GM19025 (cell line): ENCODE measurements around the gene PTPRN2.

Source experiments
- ATAC-seq: cut with Tn5 transposase; IDR thresholded peaks from one replicate; pipeline ENCODE4 v1.9.1; 2021; ENCODE audit warnings: mild to moderate bottlenecking, low read depth, moderate library complexity; ENCODE audit not compliant: unreplicated experiment

Gene PTPRN2

DNA sequence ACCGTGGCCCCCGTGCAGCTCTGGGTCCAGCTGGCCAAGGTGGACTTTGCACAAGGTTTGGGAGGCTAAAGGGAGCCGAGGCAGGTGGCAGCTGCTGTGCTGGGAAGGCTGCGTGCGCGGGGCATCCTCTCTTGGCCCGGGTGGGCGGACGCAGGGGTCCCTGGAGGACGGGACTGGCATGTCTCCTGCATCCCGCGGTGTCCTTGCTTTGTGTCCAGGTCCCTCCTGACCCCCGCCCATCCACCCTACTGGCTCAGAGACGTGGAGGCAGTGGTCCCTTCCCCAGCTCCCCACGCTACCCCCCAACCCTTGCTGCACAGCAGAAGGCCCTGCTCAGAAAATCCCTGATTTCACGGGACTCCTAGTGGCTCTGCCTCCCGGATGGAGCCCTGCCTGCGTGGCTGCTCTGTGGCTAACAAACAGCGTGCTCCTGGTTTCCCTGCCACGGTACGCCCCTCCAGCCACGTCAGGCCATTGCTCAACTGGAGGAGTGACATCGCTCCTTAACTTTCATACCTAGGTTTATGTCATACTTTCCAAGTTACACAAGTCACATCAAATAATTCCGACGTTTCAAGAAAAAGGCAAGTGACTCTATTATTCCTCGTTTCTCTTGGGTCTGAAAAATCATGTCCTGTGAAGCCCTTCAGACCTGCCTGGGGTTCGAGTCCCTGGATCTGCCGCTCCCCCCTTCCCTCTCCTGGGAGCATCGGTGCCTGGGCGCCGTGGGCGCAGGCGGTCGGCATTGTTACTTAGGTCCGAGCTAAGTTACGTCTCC lies 829.0 kb downstream of the PTPRN2 start:
- no peak for ATAC-seq

DNA sequence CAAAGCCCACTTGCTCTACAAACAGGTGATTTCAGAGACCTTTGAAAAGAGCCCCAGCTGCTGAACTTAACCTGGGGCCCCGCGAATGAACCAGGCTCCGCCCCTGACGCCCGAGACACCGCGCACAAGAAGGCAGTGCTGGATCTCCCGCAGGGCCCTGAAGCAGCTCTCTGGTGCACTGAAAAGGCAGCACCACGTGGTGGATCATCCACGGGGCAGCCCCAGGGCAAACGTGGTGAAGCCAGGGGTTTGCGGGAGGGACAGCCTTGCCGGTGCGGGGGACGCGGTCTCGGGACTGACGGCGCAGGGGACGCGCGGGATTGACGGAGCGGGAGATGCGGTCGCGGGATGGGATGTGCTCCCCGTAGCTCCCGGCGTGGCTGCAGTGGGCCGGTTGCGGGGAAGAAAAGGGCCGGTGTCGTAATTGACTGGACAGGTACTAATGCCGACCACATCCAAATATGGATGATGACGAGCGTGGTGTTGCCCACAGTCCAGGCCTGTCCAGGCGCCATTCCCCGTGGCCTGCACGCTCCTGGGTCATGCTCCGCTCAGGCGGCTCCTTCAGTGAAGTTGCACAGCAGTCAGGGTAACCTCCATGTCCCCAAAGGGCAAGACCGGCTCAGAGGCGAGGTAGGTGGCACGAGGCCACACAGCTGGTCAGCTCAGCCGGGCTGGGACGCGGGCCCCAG lies 829.7 kb downstream of the PTPRN2 start:
- no peak for ATAC-seq

DNA sequence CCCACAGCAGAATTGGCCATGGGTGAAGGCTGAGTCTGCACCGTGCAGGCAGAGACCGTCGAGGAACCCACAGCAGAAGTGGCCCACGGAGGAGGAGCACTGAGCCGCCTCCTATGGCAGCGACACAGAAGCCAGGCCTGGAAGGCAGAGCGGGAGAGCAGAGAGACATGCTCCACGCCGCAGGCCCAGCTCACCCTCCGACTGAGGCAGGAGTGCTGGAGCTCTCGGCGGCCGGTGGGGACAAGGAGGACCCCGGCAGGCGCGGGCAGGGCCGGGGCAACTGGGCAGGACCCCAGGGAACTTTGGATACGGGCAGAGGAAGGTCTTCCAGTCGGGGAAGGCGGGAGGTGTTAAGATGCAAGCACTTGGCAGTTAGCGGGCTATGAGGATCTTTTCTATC lies 830.4 kb downstream of the PTPRN2 start:
- ATAC-seq, result no peak

DNA sequence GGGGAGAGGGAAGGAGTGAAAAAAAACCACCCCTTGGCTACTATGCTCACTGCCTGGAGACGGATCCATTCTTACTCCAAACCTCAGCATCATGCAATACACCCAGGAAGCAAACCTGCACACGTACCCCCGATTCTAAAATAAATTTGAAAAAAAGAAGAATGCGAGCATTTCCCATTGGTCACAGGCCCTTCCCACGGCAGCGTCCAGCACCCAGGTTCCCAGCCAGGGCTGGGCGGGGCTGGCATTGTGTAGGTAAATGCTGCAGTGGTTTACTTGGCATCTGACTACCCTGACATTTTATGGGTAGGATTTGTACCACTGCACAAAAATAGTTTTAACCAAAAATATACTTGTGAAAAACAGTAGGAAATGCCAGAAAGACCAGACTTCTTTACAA lies 831.9 kb downstream of the PTPRN2 start:
- no peak for ATAC-seq

DNA sequence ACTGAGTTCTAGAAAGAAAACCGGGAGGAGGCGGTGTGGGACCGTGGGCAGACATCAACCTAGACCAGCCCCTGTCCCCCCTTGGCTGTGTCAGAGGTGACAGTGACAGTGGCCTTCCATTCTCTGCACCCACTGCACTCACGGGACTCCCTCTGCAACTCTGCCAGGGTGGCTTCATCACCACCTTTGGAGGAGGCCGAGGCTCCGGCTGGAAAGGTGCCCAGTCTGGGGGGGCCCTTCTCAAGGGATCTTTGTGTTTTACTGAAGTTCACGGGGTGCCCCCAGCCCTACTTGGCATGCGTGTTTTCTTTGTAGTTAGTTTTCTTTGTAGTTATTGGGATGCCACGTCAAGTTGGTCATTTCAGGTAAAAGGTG lies 833.2 kb downstream of the PTPRN2 start:
- ATAC-seq, result no peak

DNA sequence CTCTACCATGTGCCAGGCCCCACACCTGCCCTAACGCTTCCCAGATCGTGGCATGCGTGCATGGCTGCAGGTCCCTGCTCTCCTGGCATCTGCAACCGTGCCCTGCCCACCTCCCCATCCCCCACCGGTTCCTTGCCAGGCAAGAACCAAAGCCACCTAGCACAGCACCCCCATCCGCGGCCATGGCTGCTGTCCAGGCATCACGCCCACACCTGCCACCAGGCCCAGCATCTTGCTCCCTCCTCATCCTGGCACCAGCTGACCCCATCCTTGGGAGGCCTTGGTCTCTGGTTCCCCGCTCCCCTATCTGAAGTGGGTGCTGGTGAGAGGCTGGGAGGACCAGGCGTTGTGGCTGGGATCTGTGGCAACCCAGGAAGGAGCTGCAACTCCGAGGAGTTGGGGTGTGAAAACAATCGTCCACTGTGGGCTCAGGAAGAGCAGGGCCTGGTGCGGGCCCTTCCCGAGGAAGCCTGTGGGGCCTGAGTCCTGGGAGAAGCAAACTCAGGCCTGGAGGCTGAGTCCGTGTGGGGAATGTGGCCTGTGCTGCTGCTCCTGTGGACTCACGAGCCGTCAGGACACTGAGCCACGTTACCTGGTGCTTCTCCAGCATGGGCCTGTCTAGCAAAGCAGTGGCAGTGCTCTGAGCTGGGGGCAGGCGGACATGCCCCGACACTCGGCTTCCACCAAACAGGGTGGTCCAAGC lies 833.8 kb downstream of the PTPRN2 start:
- no peak for ATAC-seq

DNA sequence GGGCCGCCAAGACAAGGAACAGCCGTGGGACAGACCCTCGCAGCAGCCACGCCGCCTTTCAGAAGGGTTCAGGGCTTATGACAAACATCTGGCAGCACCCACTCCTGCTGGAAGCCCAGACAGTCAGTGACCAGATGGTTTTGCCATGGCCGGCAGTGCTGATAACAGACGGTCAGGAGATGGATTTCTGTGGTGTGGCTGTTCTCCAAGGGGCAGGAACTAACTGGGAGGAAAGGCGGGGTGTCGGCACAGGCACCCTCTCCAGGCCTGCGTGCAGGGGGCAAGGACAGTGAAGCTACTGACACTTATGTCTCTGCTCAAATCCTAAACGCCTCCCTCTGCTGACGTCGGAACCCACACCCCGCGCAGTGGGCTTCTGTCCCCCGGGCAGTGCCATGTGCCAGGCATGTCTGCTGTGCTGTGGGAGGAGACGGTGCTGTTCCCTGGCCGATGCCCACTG lies 834.8 kb downstream of the PTPRN2 start:
- no peak for ATAC-seq

DNA sequence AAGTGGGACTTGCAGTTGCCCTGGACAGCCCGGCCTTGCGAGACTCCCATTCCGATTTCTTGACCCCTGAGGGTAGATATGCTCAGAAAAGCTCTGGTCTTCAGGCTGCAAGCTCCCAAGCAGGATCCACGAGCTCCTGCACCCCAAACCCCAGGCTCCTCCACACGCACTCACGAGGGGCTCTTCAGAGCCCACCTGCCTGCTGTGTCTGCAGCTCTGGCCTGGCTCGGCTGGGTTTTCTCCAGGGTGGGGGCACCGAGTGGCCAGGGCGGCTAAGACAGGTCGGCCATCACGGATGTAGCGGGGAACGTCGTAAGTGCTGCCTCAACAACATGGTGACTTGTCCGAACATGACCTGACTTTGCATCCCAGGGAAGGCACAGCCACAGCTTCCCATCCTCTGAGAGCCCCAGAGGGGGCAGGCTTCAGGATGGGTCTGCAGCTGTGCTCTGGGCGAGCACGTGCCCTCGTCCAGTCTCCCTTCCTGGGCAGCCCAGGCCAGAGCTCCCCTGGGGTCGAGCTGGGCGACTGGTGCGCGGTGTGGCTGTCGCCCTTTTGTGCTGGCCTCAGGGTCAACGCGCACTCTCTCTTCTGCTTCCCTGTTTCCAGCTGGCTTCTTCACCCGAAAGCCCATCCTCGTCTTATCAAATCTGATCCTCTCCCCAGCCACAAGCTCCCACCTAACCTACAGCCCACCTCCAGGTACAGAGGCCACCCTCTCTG lies 835.5 kb downstream of the PTPRN2 start:
- no peak for ATAC-seq

DNA sequence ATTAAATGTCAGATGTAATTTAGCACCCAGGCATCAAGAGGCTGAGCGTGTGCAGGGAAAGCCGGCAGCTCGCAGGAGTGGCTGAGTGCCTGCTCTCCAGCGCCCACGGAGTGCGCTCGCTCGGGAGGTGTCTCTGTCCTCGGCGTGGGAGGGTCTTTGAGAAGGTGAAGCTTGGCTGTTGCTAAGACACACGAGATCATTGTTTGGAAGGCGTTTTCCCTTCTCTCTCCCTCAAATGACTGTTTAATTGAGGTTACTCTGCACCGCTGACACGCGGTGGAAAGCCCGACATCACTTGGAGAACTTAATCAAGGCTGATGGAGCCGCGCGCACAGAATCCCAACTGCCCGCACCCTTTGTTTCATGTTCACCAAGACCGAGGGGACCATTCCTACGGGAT lies 836.2 kb downstream of the PTPRN2 start:
- ATAC-seq, result no peak

DNA sequence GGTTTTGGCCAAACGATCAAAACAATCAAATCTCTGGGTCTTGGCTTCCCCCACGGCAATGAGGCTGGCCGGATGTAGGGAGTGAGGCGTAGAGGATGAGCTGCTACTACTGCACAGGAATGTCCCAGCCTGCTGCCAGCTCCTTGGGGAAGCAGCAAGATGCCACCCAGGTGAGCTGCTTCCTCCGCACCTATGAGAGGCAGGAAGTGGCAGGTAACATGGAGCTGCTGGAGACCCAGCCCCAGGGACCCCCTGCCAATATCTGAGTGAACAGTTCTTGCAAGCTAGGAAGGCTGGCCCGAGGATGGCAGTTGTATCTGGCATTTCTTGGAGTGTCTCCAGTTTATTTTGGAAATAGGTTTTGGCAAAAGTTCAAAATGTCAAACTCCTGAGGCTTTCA lies 837.3 kb downstream of the PTPRN2 start:
- no peak for ATAC-seq

DNA sequence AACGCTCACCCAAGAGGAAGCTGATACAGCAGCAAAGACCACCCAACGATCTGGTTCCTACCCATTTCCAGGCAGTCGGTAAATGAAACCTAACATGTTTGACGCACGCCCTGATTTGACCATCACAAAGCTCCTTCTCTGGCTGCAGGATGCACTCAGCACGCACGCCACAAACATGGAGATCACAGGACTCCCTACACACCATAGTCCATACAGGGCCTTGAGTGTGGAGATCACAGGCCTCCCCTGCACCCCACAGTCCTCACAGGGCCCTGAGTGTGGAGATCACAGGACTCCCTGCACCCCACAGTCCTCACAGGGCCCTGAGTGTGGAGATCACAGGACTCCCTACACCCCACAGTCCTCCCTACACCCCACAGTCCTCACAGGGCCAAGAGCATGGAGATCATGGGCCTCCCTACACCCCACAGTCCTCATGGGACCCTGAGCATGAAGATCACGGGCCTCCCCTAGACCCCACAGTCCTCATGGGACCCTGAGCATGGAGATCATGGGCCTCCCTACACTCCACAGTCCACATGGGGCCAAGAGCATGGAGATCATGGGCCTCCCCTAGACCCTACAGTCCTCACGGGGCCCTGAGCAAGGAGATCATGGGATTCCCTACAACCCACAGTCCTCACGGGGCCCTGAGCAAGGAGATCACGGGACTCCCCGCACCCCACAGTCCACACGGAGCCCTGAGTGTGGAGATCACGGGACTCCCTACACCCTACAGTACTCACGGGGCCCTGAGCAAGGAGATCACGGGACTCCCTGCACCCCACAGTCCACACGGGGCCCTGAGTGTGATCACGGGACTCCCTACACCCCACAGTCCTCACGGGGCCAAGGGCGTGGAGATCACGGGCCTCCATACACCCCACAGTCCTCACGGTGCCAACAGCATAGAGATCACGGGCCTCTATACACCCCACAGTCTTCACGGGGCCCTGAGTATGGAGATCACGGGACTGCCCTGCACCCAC lies 841.6 kb downstream of the PTPRN2 start:
- ATAC-seq, result no peak

DNA sequence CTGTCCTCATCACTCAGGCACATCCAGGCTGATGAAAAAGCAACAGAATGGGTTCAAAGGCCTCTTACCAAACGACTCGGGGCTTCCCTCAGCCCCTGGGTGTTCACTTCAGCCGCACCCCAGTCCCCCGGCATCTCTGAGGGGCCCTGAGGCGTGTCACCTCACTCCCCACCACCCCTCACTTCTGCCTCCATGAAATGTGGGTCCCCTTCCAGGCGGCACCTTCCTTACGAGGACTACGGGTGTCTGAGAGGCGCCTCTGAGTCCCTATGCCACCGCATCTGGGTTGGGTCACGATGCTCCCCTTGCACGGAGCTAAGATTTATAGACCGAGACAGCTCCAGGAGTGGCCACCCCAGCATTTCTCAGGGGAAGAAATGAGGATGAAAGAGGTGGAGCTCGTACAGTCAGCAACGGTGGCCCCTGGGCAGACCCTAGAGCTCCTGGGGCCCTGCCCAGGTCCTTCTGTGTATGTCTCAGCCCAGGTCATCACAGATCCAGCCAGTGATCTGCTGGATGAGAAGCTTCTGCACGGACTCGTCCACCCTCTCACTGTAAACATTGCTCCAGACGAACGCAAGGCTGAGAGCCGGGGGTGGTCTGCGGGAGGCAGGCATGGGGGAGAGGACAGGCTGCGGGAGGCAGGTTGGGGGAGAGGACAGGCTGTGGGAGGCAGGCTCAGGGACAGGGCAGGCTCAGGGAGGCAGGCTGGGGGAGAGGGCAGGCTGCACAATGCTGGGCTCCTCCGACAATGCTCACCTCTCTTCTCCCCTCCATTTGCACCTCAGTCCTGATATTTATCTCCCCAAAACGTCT lies 842.6 kb downstream of the PTPRN2 start:
- ATAC-seq, result no peak

DNA sequence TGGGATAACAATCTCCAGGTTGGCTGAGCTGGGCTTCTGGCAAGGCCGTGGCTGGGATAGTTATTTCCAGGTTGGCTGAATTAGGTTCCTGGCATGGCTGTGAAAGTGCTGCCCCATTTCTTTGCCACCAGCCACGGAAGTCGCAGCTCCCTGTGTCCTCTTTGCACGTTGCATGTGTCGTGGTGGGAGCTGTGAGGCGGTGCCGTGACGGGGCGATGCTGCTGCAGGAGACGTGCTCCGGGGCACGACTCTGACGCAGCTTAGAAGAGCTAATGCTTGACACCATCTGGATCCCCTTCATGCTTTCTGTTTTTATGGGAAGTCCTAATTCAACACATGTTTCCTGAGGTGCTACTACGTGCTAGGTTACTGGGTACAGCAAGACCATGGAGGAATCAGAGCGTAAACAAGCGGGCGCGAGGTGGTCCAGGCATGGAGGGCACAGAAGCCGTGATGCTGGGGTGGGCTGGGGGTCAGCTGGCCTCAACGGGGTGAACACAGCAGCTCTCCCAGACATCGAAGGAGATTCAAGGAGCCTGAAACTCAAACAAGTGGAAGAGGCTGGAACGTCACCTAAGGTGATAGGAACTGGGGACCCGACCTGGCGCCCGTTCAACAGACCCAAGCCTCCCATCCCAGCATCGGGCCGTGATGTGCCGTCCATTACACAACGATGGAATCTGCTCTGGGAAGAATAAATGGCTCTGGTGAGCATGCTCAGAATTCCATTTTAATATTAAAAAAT lies 843.7 kb downstream of the PTPRN2 start:
- no peak for ATAC-seq

DNA sequence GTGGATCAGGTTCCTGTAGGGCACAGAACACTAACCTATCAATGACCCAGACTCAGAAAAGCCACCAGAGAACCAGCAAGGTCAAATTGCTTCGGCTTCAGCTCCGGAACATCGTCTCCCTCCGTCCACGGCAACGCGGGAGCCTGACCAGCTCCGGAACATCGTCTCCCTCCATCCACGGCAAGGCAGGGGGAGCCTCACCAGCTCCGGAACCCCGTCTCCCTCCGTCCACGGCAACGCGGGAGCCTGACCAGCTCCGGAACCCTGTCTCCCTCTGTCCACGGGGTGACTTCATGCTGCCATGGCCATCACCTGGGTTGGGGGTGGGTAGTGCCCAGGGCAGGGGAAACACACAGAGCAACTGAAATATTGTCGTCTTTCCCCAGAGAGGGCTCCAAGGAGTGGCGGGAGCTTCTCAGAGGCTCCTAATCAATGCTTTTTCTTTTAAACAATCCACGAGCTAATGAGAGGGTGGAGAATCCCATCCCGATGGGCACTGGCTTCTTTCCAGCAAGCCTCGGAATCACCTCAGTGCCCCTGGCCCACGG lies 847.3 kb downstream of the PTPRN2 start:
- no peak for ATAC-seq

DNA sequence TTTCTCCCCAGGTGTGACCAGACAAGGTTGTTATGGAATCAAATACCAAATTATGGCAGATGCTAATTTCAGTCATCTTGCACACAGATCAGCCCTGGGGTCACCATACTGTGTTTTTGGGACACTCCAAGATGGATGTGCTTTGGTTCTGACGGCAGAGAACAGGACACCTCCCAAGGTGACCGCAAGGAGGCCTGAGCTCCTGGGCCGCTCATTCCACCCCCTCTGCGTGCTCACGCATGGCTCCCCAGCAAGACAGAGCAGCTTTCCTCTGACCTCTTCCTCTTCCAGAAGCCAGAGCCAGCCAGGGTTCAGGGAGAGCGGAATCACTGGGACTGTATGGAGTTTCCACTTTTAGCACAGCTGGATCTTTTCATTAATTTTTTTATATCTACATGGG lies 848.0 kb downstream of the PTPRN2 start:
- ATAC-seq, result no peak

DNA sequence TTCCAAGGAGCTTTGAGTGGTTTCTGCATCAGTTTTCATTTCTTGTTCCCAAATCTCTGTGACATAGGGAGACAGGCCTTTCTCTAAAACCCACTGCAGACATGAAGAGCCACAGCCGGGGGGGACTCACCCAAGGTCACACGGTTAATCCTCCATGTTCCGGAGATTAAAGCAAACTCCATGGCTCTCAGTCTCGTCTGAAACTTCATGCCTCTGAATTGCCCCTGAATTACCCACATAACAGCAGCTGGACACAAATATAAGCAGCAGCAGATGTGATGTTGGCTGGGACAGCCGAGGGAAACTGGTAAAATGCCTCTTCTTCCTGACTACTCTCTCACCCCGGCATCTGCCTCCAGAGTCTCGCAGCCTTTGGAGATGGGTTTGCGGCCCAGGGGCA lies 848.6 kb downstream of the PTPRN2 start:
- ATAC-seq, result no peak

DNA sequence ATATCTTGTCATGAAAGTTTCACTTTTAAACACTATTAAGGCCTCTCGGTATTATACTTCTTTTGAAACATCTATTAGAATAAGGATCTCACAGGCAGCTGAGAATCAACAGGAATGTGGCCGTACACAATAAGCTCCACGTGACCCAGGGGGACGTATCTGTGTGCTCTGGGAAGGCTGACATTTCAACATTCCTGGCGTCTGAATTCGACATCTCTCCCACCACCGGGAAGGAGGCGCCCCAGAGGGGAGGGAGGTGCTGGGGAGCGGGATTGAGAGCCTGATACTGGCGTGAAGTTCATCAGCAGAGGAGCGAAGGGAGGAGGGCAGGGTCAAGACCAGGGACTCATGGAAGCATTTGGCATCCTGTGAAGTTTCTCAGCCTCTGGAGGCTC lies 849.6 kb downstream of the PTPRN2 start:
- ATAC-seq, result no peak
